HEK293 (cell line): ENCODE results near the gene BATF2.

ENCODE experiments used
- CTCF ChIA-PET: fragments of 350-600 bp; formaldehyde crosslinking; extraction: SDS; loops from one replicate; lab custom pipeline; 2021; ENCODE audit warnings: antibody characterized with exemption; lab: Yijun Ruan, JAX
- POLR2A ChIA-PET: fragments of 300-600 bp; formaldehyde crosslinking; extraction: SDS; loops from one replicate; lab custom pipeline; 2020; ENCODE audit warnings: antibody characterized with exemption, inconsistent platforms; lab: Yijun Ruan, JAX
- H3K27ac ChIP-seq: fragments of 200-500 bp; sonication (Bioruptor generic); 2 replicates; pipeline ENCODE4 v1.5.1; 2014; ENCODE audit warnings: low read depth, low read length, control low read depth, inconsistent platforms; ENCODE audit errors: extremely low read depth
- H3K36me3 ChIP-seq, 2 experiments: fragments of 200-500 bp in 1 of 2; sonication (Bioruptor generic) in 1 of 2; 1 replicate in 1 of 2; 2 replicates in 1 of 2; pipeline ENCODE4 v1.5.1; 2014 to 2017; ENCODE audit warnings: inconsistent platforms in 2 of 2, low read length in 2 of 2; ENCODE audit not compliant: control insufficient read depth in 2 of 2, insufficient read depth in 1 of 2
- H3K4me1 ChIP-seq: fragments of 200-500 bp; sonication (Bioruptor generic); 2 replicates; pipeline ENCODE4 v1.5.1; 2014; ENCODE audit warnings: mild to moderate bottlenecking, low read length, inconsistent platforms; ENCODE audit not compliant: control insufficient read depth, insufficient read depth
- H3K4me3 ChIP-seq: 2 replicates; pipeline ENCODE4 v1.5.1; 2011; ENCODE audit warnings: low read depth, mild to moderate bottlenecking, control low read depth, low read length, moderate library complexity
- H3K9me3 ChIP-seq: fragments of 200-500 bp; sonication (Bioruptor generic); 2 replicates; pipeline ENCODE4 v1.5.1; 2014; ENCODE audit warnings: low read depth, low read length, inconsistent platforms; ENCODE audit not compliant: control insufficient read depth, insufficient read depth
- GFI1B ChIP-seq: fragments of 450-650 bp; formaldehyde crosslinking; IDR thresholded peaks from 2 replicates; pipeline ENCODE4 v1.5.1; 2016; ENCODE audit warnings: missing biosample characterization, missing genetic modification characterization
- HIC1 ChIP-seq: fragments of 450-650 bp; formaldehyde crosslinking; IDR thresholded peaks from 2 replicates; pipeline ENCODE4 v1.5.1; 2016; ENCODE audit warnings: missing biosample characterization, missing genetic modification characterization
- PRDM10 ChIP-seq: fragments of 450-650 bp; formaldehyde crosslinking; IDR thresholded peaks from 2 replicates; pipeline ENCODE4 v1.5.1; 2016; ENCODE audit warnings: missing biosample characterization, missing genetic modification characterization
- PRDM6 ChIP-seq: fragments of 450-650 bp; formaldehyde crosslinking; IDR thresholded peaks from 2 replicates; pipeline ENCODE4 v1.5.1; 2017; ENCODE audit warnings: missing biosample characterization, missing genetic modification characterization
- SCRT2 ChIP-seq: fragments of 450-650 bp; formaldehyde crosslinking; IDR thresholded peaks from 2 replicates; pipeline ENCODE4 v1.5.1; 2016; ENCODE audit warnings: missing biosample characterization, missing genetic modification characterization
- WT1 ChIP-seq: fragments of 450-650 bp; formaldehyde crosslinking; IDR thresholded peaks from 2 replicates; pipeline ENCODE4 v1.5.1; 2016; ENCODE audit warnings: missing biosample characterization, missing genetic modification characterization
- ZBTB20 ChIP-seq: fragments of 450-650 bp; formaldehyde crosslinking; IDR thresholded peaks from 2 replicates; pipeline ENCODE4 v1.5.1; 2016; ENCODE audit warnings: missing biosample characterization, missing genetic modification characterization
- ZBTB48 ChIP-seq: fragments of 450-650 bp; formaldehyde crosslinking; IDR thresholded peaks from 2 replicates; pipeline ENCODE4 v1.5.1; 2016; ENCODE audit warnings: missing biosample characterization, missing genetic modification characterization
- ZBTB49 ChIP-seq: fragments of 450-650 bp; formaldehyde crosslinking; IDR thresholded peaks from 2 replicates; pipeline ENCODE4 v1.5.1; 2016; ENCODE audit warnings: missing biosample characterization, missing genetic modification characterization, low read depth
- ZNF239 ChIP-seq: fragments of 450-650 bp; formaldehyde crosslinking; IDR thresholded peaks from 2 replicates; pipeline ENCODE4 v1.5.1; 2016; ENCODE audit warnings: missing biosample characterization, missing genetic modification characterization
- ZNF280C ChIP-seq: fragments of 450-650 bp; formaldehyde crosslinking; IDR thresholded peaks from 2 replicates; pipeline ENCODE4 v1.5.1; 2016; ENCODE audit warnings: missing biosample characterization, missing genetic modification characterization
- ZNF350 ChIP-seq: fragments of 450-650 bp; formaldehyde crosslinking; IDR thresholded peaks from 2 replicates; pipeline ENCODE4 v1.5.0; 2017; ENCODE audit warnings: missing biosample characterization, mild to moderate bottlenecking, missing genetic modification characterization
- ZNF544 ChIP-seq: fragments of 450-650 bp; formaldehyde crosslinking; IDR thresholded peaks from 2 replicates; pipeline ENCODE4 v1.5.0; 2017; ENCODE audit warnings: missing biosample characterization, missing genetic modification characterization
- ZNF560 ChIP-seq: fragments of 450-650 bp; formaldehyde crosslinking; IDR thresholded peaks from 2 replicates; pipeline ENCODE4 v1.5.1; 2017; ENCODE audit warnings: missing biosample characterization, missing genetic modification characterization, borderline replicate concordance
- ZNF585B ChIP-seq: fragments of 450-650 bp; formaldehyde crosslinking; IDR thresholded peaks from 2 replicates; pipeline ENCODE4 v1.5.1; 2016; ENCODE audit warnings: missing biosample characterization, missing genetic modification characterization
- ZNF596 ChIP-seq: fragments of 450-650 bp; IDR thresholded peaks from 2 replicates; pipeline ENCODE4 v1.5.0; 2018; ENCODE audit warnings: missing biosample characterization, mild to moderate bottlenecking, missing genetic modification characterization, moderate library complexity
- ZNF629 ChIP-seq: fragments of 450-650 bp; formaldehyde crosslinking; IDR thresholded peaks from 2 replicates; pipeline ENCODE4 v1.5.1; 2017; ENCODE audit warnings: missing biosample characterization, missing genetic modification characterization
- ZNF747 ChIP-seq: fragments of 450-650 bp; formaldehyde crosslinking; IDR thresholded peaks from 2 replicates; pipeline ENCODE4 v1.5.1; 2016; ENCODE audit warnings: missing biosample characterization, missing genetic modification characterization
- ZNF777 ChIP-seq: fragments of 450-650 bp; formaldehyde crosslinking; IDR thresholded peaks from 2 replicates; pipeline ENCODE4 v1.5.1; 2017; ENCODE audit warnings: missing biosample characterization, missing genetic modification characterization, borderline replicate concordance
- ZNF830 ChIP-seq: fragments of 450-650 bp; IDR thresholded peaks from 2 replicates; pipeline ENCODE4 v1.5.0; 2018; ENCODE audit warnings: missing biosample characterization, missing genetic modification characterization, low read depth, mild to moderate bottlenecking, moderate library complexity

BATF2 gene

GRCh38 chr11:65036931-65037330, 40.2 kb upstream of the BATF2 start (continued):
- no peak for TF ChIP-seq HIC1
- no peak for TF ChIP-seq ZNF560 (tag by site-specific recombination)
- no peak for TF ChIP-seq GFI1B (tag by site-specific recombination)
- TF ChIP-seq ZBTB49 (tag by site-specific recombination) = no peak
- no peak for TF ChIP-seq PRDM6
- no peak for TF ChIP-seq ZNF777
- no peak for TF ChIP-seq WT1 (tag by site-specific recombination)
- no peak for TF ChIP-seq PRDM10
- TF ChIP-seq ZNF585B = no peak
- no peak for TF ChIP-seq ZNF629 (tag by site-specific recombination)
- no peak for TF ChIP-seq ZNF544 (tag by site-specific recombination)
- no peak for TF ChIP-seq ZNF350 (tag by site-specific recombination)
- TF ChIP-seq ZNF830 (tag by site-specific recombination) = no peak
- TF ChIP-seq, all 188 proteins: peak for 0

GRCh38 chr11:65035579-65035978, 38.8 kb upstream of the BATF2 start:
- Histone ChIP-seq H3K9me3 (no peaks in the 10 kb centered on the region), H3K4me1 (no peaks in the 10 kb centered on the region), H3K36me3 (peaks cover 0 to 55% of the 10 kb centered on the region in 2 experiments; a peak in 2 of 3 replicates), H3K4me3 (no peak overlapping the region), H3K27ac (no peak overlapping the region)
- CTCF ChIA-PET = interaction anchor here (1.0 to 1.3 kb wide), 2 partner anchors 10 to 22 kb away, joined by 3 to 5 read pairs; partner anchors contain the start of gene ARL2
- POLR2A ChIA-PET = interaction anchor here (1.0 kb wide), 1 partner anchor 38 kb away, joined by 3 read pairs; the partner anchor contains the start of gene BATF2
- TF ChIP-seq ZNF596 (tag by site-specific recombination) = no peak
- TF ChIP-seq ZBTB48 (tag by site-specific recombination) = no peak
- no peak for TF ChIP-seq ZBTB20
- TF ChIP-seq ZNF280C = no peak
- peak; percentile 41; the same call in 1 of the 2 replicates for TF ChIP-seq SCRT2
- no peak for TF ChIP-seq ZNF239 (tag by site-specific recombination)
- TF ChIP-seq ZNF747 (tag by site-specific recombination) = no peak
